ENCODE measurements around the gene MYL12A. TPM values are rescaled to one million over a fixed set of nuclear protein-coding genes. Genes with fewer than 3 reads are reported as not detected.

MYL12A gene
- total and polyA plus RNA-seq, 2 of the 13 experiments (the other 11 are each of a cell fraction or from before 2014, with no cell fraction given), result 261 to 277 TPM

- TF ChIP-seq ZNF280B (CRISPR knock-in tag; IDR thresholded peaks at IDR 0.05; ENCODE audit: borderline replicate concordance) (no peak), MNT (IDR thresholded peaks at IDR 0.05) (peak; percentile 63), ZNF891 (CRISPR knock-in tag; IDR thresholded peaks at IDR 0.05) (peak; percentile 77), ZNF792 (CRISPR knock-in tag; IDR thresholded peaks at IDR 0.05) (0 out of 2 replicates have a peak, but pooled peaks have one; percentile 26), ZFP36L1 (CRISPR knock-in tag; IDR thresholded peaks at IDR 0.05) (no peak; the same call in 1 of the 2 replicates), TSC22D2 (CRISPR knock-in tag; IDR thresholded peaks at IDR 0.05; ENCODE audit: borderline replicate concordance) (no peak), ZNF878 (CRISPR knock-in tag; IDR thresholded peaks at IDR 0.05) (peak; percentile 78; the same call in 1 of the 2 replicates), ZFP91 (CRISPR knock-in tag; IDR thresholded peaks at IDR 0.05; ENCODE audit: borderline replicate concordance) (peak; percentile 89), SRSF4 (IDR thresholded peaks at IDR 0.05; ENCODE audit: low read depth, low read length, poor library complexity, severe bottlenecking) (no peak), ZNF883 (CRISPR knock-in tag; IDR thresholded peaks at IDR 0.05; ENCODE audit: not compliant biosample characterization) (no peak), ZFP1 (CRISPR knock-in tag; IDR thresholded peaks at IDR 0.05) (peak; percentile 43; the same call in 1 of the 2 replicates), ZNF430 (CRISPR knock-in tag; IDR thresholded peaks at IDR 0.05) (peak; percentile 11; the same call in 1 of the 2 replicates), DMTF1 (CRISPR knock-in tag; IDR thresholded peaks at IDR 0.05) (no peak), SCMH1 (CRISPR knock-in tag; IDR thresholded peaks at IDR 0.05; ENCODE audit: borderline replicate concordance) (no peak)
- TF ChIP-seq, protein P1, sequence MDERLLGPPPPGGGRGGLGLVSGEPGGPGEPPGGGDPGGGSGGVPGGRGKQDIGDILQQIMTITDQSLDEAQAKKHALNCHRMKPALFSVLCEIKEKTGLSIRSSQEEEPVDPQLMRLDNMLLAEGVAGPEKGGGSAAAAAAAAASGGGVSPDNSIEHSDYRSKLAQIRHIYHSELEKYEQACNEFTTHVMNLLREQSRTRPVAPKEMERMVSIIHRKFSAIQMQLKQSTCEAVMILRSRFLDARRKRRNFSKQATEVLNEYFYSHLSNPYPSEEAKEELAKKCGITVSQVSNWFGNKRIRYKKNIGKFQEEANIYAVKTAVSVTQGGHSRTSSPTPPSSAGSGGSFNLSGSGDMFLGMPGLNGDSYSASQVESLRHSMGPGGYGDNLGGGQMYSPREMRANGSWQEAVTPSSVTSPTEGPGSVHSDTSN (CRISPR knock-in tag; IDR thresholded peaks at IDR 0.05), result no peak
Observed at GRCh38 chr18:3247240-3248061, at the start of gene MYL12A (continued).
